Measurements from ENCODE around the gene SYS1. TPM values are rescaled to one million over a fixed set of nuclear protein-coding genes. Genes with fewer than 3 reads are reported as not detected.

Gene SYS1
- polyA plus RNA-seq, 1 experiment = 25.1 TPM

DNA sequence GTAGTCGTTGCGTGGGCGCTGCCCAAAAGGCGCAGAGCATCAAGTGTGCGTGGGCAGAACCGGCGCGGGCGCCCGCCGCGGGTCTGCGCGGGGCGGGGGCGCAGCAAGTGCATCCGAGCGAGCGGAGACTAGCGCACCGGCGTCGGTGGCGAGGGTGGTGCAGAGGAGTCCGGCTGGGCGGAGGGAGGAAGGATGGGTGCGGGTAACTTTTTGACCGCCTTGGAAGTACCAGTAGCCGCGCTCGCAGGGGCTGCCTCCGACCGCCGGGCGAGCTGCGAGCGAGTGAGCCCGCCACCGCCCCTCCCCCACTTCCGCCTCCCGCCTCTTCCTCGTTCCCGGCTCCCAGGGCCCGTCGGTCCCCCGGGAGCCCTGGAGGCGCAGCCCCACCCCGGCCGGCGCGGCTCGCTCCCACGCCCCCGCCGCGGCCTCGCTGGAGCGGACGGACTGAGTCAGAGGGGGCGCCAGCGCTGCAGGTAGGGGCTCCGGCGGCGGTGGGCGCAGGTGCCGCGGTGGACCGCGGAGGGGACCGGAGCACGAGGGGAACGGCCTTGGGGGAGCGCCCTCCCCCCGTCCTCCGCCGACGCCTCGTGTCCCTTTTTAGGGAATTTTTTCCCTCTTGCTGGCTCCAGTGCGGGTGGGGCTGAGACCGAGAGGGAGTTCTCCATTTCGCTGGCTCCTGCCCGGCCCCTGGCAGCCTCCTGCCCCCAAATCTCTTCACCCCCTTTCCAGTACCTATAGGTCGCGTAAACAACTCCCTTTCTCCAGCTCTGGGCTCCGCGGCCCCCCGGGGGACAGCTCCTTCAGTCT, 43.5 kb downstream of the SYS1 start:
- CTCF ChIA-PET = interaction anchor here (0.9 to 2.3 kb wide), 5 partner anchors 12 to 70 kb away, joined by 3 to 14 read pairs (median 4); partner anchors contain the start of gene SYS1

DNA sequence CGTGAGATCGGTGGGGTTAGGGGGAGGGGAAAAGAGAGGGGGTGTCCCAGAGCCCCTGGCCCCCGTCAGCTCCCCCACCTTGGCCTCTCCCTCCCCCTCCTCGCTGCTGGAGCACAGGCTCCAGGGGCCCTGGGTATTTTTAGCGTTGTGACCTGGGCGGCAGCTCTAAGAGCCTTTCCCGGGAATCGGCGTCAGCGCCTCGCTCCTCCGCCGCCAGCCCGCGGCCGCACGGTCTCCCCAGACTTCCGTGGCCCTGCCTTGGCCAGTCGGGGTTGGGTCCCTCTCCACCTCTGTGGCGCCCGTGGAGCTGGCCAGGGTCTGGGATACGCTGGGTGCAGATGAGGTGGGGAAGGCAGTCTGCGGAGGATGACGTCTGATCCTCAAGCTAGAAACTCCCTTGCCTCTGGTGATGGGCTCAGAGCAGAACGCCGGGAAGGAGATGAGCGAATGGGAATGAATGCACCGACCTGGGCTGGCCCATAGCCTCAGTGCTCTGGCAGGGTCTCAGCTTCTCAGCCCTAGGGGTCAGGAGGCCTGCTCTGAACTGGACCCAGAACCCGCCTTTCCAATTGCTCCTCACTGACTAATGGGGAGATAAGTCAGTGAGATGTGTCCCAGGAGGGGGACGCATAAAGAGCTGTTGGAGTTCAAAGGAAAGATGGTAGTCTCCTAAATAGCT, 44.2 kb downstream of the SYS1 start:
- Histone ChIP-seq H3K27ac (ENCODE audit: low read depth, low read length) (no peak overlapping the region), H3K27me3 (ENCODE audit: control insufficient read depth, insufficient read depth, low read length) (no peaks in the 10 kb centered on the region), H3K9me3 (ENCODE audit: control insufficient read depth, insufficient read depth, low read length) (no peaks in the 10 kb centered on the region), H3K4me3 (ENCODE audit: low read depth, low read length) (peak overlapping the region; percentile 70)
- ChIA-PET POLR2A (interaction anchor here (0.8 to 1.5 kb wide), 2 partner anchors 29 to 44 kb away, joined by 3 to 4 read pairs; partner anchors contain the start of gene SYS1), CTCF (interaction anchor here (0.6 to 2.3 kb wide), 6 partner anchors 11 to 253 kb away, joined by 3 to 14 read pairs (median 4); partner anchors contain the start of gene SYS1)
- no peak for TF ChIP-seq CTCF (IDR thresholded peaks at IDR 0.05; ENCODE audit: low read depth, low read length)
- no peak for DNase-seq (ENCODE audit: low read depth, low spot score)

More for the DNA sequence above, 43.5 kb downstream of the SYS1 start:
- H3K4me3 ChIP-seq (ENCODE audit: low read depth, low read length) = peak overlapping the region; percentile 70
- no peaks in the 10 kb centered on the region for H3K27me3 ChIP-seq (ENCODE audit: control insufficient read depth, insufficient read depth, low read length)
- no peak for DNase-seq (ENCODE audit: low read depth, low spot score)
- H3K9me3 ChIP-seq (ENCODE audit: control insufficient read depth, insufficient read depth, low read length) = no peaks in the 10 kb centered on the region
- POLR2A ChIA-PET = interaction anchor here (0.8 to 1.5 kb wide), 2 partner anchors 30 to 44 kb away, joined by 3 to 4 read pairs; partner anchors contain the start of gene SYS1
- TF ChIP-seq CTCF (IDR thresholded peaks at IDR 0.05; ENCODE audit: low read depth, low read length) = no peak
- no peak overlapping the region for H3K27ac ChIP-seq (ENCODE audit: low read depth, low read length)

DNA sequence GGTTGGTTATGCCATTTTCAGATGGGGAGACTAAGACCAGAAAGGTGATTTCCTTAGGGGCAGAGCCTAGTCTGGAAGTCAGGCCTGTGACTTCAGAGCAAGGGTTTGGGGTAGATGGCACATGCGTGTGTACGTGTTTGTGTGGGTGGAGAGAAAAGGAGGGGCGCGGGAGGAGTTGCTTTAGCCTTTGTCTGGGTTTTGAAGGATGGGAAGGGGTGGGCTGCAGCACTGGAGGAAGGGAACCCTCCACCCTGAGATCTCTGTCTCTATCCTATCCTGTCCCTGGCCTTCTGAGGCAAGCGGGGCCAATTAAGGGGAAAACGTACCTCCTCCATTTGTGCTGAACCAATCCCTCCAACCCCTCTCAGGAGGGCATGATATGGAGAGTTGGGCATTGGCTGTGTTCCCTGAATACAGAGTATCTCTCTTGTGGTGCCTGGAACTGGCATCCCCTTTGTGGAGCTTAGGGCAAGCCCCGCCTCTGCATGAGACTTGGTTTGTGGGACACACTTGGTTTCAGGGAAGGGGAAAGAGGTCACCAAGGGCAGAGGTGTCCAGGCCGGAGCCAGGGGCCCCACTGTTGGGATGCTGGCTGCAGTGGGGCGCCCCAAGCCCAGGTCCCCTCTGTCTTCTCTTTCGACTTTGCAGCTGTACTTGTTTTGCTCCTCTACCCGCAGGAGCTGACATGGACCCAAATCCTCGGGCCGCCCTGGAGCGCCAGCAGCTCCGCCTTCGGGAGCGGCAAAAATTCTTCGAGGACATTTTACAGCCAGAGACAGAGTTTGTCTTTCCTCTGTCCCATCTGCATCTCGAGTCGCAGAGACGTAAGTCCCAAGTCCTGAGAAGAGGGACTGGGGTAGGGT, 45.1 kb downstream of the SYS1 start, which contains the start of gene DBNDD2:
Gene DBNDD2, plus strand, starts transcription at position 507 of the 863 bp plus-strand sequence. Its CDS starts 179 bp downstream, at position 686.
- ChIA-PET POLR2A (interaction anchor here (1.5 kb wide), 1 partner anchor 45 kb away, joined by 4 read pairs; the partner anchor contains the start of gene SYS1), CTCF (interaction anchor here (0.9 to 2.3 kb wide), 4 partner anchors 10 to 71 kb away, joined by 3 to 14 read pairs (median 6); no protein-coding TSS in a partner anchor)
- no peaks in the 10 kb centered on the region for H3K9me3 ChIP-seq (ENCODE audit: control insufficient read depth, insufficient read depth, low read length)
- H3K27me3 ChIP-seq (ENCODE audit: control insufficient read depth, insufficient read depth, low read length) = no peaks in the 10 kb centered on the region
- DNase-seq (ENCODE audit: low read depth, low spot score) = no peak
- TF ChIP-seq CTCF (IDR thresholded peaks at IDR 0.05; ENCODE audit: low read depth, low read length) = no peak
- H3K4me3 ChIP-seq (ENCODE audit: low read depth, low read length) = peak within 1 kb of the TSS; percentile 70
- no peak within 1 kb of the TSS for H3K27ac ChIP-seq (ENCODE audit: low read depth, low read length)

DNA sequence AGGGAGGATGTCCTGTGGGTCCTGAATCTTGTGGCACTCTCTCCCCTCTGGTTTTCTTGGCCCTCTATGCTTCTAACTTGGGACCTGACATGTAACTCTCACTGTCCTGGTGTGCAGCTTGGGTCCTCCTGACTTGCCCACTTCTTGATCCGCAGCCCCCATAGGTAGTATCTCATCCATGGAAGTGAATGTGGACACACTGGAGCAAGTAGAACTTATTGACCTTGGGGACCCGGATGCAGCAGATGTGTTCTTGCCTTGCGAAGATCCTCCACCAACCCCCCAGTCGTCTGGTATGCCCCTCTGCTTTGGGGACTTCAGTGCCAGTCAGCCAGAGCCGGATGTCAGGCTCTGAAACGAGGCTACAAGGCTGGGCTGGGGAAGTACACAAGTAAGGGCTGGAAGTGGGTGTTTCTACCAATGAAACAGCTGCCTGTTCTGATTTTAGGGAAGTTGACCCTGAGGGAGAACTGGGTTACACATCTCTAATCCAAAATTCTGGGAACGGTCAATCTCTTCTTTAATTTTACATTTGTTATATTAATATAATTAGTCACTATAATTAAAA, 45.8 kb downstream of the SYS1 start:
- DNase-seq (ENCODE audit: low read depth, low spot score) = no peak
- ChIA-PET POLR2A (no interaction called here), CTCF (interaction anchor here (2.1 to 2.3 kb wide), 2 partner anchors 28 to 35 kb away, joined by 10 to 14 read pairs; no protein-coding TSS in a partner anchor)
- Histone ChIP-seq H3K9me3 (ENCODE audit: control insufficient read depth, insufficient read depth, low read length) (no peaks in the 10 kb centered on the region), H3K27ac (ENCODE audit: low read depth, low read length) (no peak overlapping the region), H3K4me3 (ENCODE audit: low read depth, low read length) (no peak overlapping the region), H3K27me3 (ENCODE audit: control insufficient read depth, insufficient read depth, low read length) (no peaks in the 10 kb centered on the region)
- no peak for TF ChIP-seq CTCF (IDR thresholded peaks at IDR 0.05; ENCODE audit: low read depth, low read length)
